ENCODE measurements around the gene FHIT. TPM values are rescaled to one million over a fixed set of nuclear protein-coding genes. Genes with fewer than 3 reads are reported as not detected.
A peak's percentile ranks its signal among the peaks of the same experiment; 100 is the strongest.

FHIT gene
- total and polyA plus RNA-seq, 2 of the 4 experiments (the other 2 are of a cell fraction): 0.07 TPM; not detected in 1

- DNase-seq (peak; percentile 20), ATAC-seq (ENCODE audit: low read depth) (no peak; the same call in 1 of the 2 replicates)
- Histone ChIP-seq H3K27me3 (ENCODE audit: control insufficient read depth, insufficient read depth, low read length) (no peaks in the 10 kb centered on the region), H3K23ac (ENCODE audit: low read depth, low read length) (no peak overlapping the region), H3K27ac (ENCODE audit: insufficient read depth, low read length) (no peak overlapping the region), H3K4ac (ENCODE audit: low read depth, low read length) (no peak overlapping the region), H2BK20ac (ENCODE audit: low read depth, low read length) (no peak overlapping the region), H2AK9ac (replicated peaks; ENCODE audit: low read depth, low read length, poor library complexity) (no peak overlapping the region), H3K4me2 (ENCODE audit: low read depth, low read length) (no peak overlapping the region), H3K4me1 (ENCODE audit: control insufficient read depth, insufficient read depth, low read length) (no peaks in the 10 kb centered on the region), H2BK120ac (ENCODE audit: low read depth, low read length) (no peak overlapping the region), H2BK5ac (ENCODE audit: low read depth, low read length, poor library complexity, severe bottlenecking) (no peak overlapping the region), H3K4me3 (ENCODE audit: insufficient read depth, low read depth, low read length) (no peak overlapping the region), H2BK15ac (ENCODE audit: low read depth, low read length) (no peak overlapping the region), H4K8ac (ENCODE audit: low read depth in 2 of 2, low read length in 2 of 2) (no peak overlapping the region), H4K20me1 (ENCODE audit: insufficient read depth, low read length) (no peaks in the 10 kb centered on the region), H4K91ac (ENCODE audit: insufficient read depth, low read depth, low read length) (no peak overlapping the region), H2AK5ac (ENCODE audit: low read depth, low read length) (no peak overlapping the region), H3K56ac (ENCODE audit: extremely low read depth, insufficient read depth, low read length) (no peak overlapping the region), H3K14ac (replicated peaks; ENCODE audit: low read depth, low read length) (no peak overlapping the region), H3K18ac (ENCODE audit: low read depth, low read length) (no peak overlapping the region), H4K5ac (ENCODE audit: low read depth, low read length) (no peak overlapping the region), H3K36me3 (ENCODE audit: control insufficient read depth, insufficient read depth, low read length) (no peaks in the 10 kb centered on the region), H3K9me3 (ENCODE audit: control insufficient read depth, insufficient read depth, low read length) (no peaks in the 10 kb centered on the region), H3K79me1 (ENCODE audit: low read depth in 1 of 2, low read length in 2 of 2) (no peaks in the 10 kb centered on the region), H3K9me1 (ENCODE audit: insufficient read depth, low read length) (no peaks in the 10 kb centered on the region), H2AFZ (replicated peaks; ENCODE audit: low read length, poor library complexity) (no peak overlapping the region), H3K9ac (ENCODE audit: low read depth, low read length) (no peak overlapping the region)
- intact Hi-C loops (cut with micrococcal nuclease) (no loop called here), dilution Hi-C loops (cut with HindIII; ENCODE audit: low sequenced_read_pairs, unreplicated experiment) (no loop called here), in situ Hi-C loops (cut with MboI; ENCODE audit: low sequenced_read_pairs) (no loop called here)
- ChIA-PET CTCF (no interaction called here), POLR2A (ENCODE audit: unreplicated experiment) (no interaction called here)
- TF ChIP-seq MAZ (IDR thresholded peaks at IDR 0.05; ENCODE audit: borderline replicate concordance, low read depth, low read length): no peak
- no peak for TF ChIP-seq CHD1 (IDR thresholded peaks at IDR 0.05; ENCODE audit: low read depth, low read length)
- TF ChIP-seq, protein P1, sequence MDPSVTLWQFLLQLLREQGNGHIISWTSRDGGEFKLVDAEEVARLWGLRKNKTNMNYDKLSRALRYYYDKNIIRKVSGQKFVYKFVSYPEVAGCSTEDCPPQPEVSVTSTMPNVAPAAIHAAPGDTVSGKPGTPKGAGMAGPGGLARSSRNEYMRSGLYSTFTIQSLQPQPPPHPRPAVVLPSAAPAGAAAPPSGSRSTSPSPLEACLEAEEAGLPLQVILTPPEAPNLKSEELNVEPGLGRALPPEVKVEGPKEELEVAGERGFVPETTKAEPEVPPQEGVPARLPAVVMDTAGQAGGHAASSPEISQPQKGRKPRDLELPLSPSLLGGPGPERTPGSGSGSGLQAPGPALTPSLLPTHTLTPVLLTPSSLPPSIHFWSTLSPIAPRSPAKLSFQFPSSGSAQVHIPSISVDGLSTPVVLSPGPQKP (IDR thresholded peaks at IDR 0.05; ENCODE audit: borderline replicate concordance, low read depth, low read length): no peak
- no peak for TF ChIP-seq POLR2A (IDR thresholded peaks at IDR 0.05; ENCODE audit: low read depth, low read length)
- TF ChIP-seq, protein P2, sequence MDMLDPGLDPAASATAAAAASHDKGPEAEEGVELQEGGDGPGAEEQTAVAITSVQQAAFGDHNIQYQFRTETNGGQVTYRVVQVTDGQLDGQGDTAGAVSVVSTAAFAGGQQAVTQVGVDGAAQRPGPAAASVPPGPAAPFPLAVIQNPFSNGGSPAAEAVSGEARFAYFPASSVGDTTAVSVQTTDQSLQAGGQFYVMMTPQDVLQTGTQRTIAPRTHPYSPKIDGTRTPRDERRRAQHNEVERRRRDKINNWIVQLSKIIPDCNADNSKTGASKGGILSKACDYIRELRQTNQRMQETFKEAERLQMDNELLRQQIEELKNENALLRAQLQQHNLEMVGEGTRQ (IDR thresholded peaks at IDR 0.05; ENCODE audit: low read depth, low read length): no peak
- TF ChIP-seq CEBPB (IDR thresholded peaks at IDR 0.05; ENCODE audit: low read depth, low read length): no peak
- TF ChIP-seq BHLHE40 (IDR thresholded peaks at IDR 0.05; ENCODE audit: low read depth, low read length): no peak
- TF ChIP-seq FOS (IDR thresholded peaks at IDR 0.05; ENCODE audit: low read depth, low read length): no peak
- no TSS peak for BruUV-seq (replicated peaks)
These were observed 614.4 kb downstream of the FHIT start for GRCh38 chr3:60636846-60637245.
